Prostate gland (tissue), 2 donors: Measurements from ENCODE around the gene SCAI.

Source experiments
- POLR2AphosphoS5 ChIP-seq: sonication (generic); formaldehyde crosslinking; IDR thresholded peaks from one replicate; pipeline ENCODE4 v1.6.1; 2017; ENCODE audit warnings: antibody characterized with exemption
- TF ChIP-seq, protein P1 (sequence below), 4 experiments: fragments of 200-600 bp in 2 of 4; fragments of 450-650 bp in 2 of 4; sonication (generic) in 2 of 4; IDR thresholded peaks; 1 replicate in 3 of 4; 2 replicates in 1 of 4; pipeline ENCODE4 v1.5.1; 2016 to 2019; ENCODE audit warnings: antibody characterized with exemption in 4 of 4, mild to moderate bottlenecking in 2 of 4, moderate library complexity in 2 of 4

DNA sequence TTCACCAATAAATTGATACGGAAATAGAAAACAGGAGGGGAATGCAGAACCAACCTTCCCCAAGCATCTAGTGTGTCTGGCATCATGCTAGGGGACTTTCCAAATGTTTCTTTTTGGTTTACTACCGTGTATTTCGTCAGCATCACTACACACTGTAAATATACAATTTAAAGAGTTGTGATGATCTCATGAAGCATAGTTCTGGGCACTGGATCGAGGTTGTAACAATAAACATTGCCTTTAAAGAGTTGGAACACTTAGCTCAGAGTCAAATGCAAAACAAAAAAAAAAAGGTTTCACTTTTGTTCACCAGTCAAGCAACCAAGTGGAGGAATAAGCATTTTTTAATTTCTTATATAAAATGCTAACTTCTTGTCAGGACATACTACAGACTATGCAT, 2.9 kb upstream of the SCAI start:
- TF ChIP-seq, protein P1, sequence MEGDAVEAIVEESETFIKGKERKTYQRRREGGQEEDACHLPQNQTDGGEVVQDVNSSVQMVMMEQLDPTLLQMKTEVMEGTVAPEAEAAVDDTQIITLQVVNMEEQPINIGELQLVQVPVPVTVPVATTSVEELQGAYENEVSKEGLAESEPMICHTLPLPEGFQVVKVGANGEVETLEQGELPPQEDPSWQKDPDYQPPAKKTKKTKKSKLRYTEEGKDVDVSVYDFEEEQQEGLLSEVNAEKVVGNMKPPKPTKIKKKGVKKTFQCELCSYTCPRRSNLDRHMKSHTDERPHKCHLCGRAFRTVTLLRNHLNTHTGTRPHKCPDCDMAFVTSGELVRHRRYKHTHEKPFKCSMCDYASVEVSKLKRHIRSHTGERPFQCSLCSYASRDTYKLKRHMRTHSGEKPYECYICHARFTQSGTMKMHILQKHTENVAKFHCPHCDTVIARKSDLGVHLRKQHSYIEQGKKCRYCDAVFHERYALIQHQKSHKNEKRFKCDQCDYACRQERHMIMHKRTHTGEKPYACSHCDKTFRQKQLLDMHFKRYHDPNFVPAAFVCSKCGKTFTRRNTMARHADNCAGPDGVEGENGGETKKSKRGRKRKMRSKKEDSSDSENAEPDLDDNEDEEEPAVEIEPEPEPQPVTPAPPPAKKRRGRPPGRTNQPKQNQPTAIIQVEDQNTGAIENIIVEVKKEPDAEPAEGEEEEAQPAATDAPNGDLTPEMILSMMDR (IDR thresholded peaks at IDR 0.05) = no peak
- TF ChIP-seq POLR2AphosphoS5 = peak; percentile 35
